ENCODE data around the gene SCAMP4. TPM values are rescaled to one million over a fixed set of nuclear protein-coding genes. Genes with fewer than 3 reads are reported as not detected.

Gene SCAMP4
- total and polyA plus RNA-seq, 7 experiments from 2014 or later, result 11.8 to 35.5 (median 19.7) TPM

DNA sequence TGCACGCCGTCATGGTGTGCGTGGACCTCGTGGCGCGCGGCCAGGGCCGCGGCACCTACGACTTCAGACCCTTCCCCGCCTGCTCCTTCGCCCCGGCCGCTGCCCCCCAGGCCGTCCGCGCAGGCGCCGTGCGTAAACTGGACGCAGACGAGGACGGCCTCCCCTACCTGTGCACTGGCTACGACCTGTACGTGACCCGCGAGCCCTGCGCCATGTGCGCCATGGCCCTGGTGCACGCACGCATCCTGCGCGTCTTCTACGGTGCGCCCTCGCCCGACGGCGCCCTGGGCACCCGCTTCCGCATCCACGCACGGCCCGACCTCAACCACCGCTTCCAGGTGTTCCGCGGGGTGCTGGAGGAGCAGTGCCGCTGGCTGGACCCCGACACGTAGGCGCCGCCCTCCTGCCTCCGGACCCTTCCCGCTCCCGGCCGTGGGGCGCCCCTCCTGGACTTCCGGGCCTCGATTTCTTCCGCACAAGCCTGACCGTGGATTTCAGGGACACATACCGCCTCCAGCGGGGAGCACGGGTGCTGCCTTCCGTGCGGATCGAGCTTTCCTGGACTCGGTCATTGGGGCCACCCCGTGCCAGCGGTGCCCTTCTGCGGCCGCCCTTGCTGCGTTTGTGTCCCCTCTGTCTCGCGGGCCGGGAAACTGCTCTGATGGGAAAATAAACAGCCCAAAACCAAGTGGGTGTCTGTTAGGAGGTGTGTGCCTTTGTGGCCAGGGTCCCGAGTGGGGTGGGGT, 7.7 kb downstream of the SCAMP4 start:
- Histone ChIP-seq H3K9me3 (ENCODE audit: control insufficient read depth in 2 of 3, low read length in 3 of 3) (no peaks in the 10 kb centered on the region), H3K4me3 (ENCODE audit: low read length) (no peak overlapping the region), H3K27me3 (ENCODE audit: control insufficient read depth in 2 of 2, insufficient read depth in 2 of 2, low read length in 2 of 2) (no peaks in the 10 kb centered on the region), H3K4me1 (ENCODE audit: control insufficient read depth in 2 of 2, insufficient read depth in 2 of 2, low read length in 2 of 2) (no peaks in the 10 kb centered on the region), H3K27ac (ENCODE audit: low read depth, low read length) (no peak overlapping the region), H3K36me3 (ENCODE audit: control insufficient read depth in 2 of 3, insufficient read depth in 3 of 3, low read length in 3 of 3) (peaks cover 0 to 29% (median 0%) of the 10 kb centered on the region in 3 experiments)
- intact Hi-C loops (cut with micrococcal nuclease), result no loop called here
- DNase-seq (no peak), ATAC-seq (no peak)
- peaks cover 0 to 4% (median 2%) of the 10 kb centered on the region in 5 donors for H3K36me3 Mint-ChIP-seq
- POLR2A ChIA-PET, result no interaction called here
- no peaks in the 10 kb centered on the region for H3K9me3 Mint-ChIP-seq
- H3K27me3 Mint-ChIP-seq, result no peaks in the 10 kb centered on the region
- peaks cover 6 to 21% (median 15%) of the 10 kb centered on the region in 7 donors for H3K4me1 Mint-ChIP-seq
- peak overlapping the region in 1 of 9 donors; percentile 26 for H3K27ac Mint-ChIP-seq
- no peak overlapping the region for H3K4me3 Mint-ChIP-seq
- CTCF ChIA-PET, result no interaction called here

DNA sequence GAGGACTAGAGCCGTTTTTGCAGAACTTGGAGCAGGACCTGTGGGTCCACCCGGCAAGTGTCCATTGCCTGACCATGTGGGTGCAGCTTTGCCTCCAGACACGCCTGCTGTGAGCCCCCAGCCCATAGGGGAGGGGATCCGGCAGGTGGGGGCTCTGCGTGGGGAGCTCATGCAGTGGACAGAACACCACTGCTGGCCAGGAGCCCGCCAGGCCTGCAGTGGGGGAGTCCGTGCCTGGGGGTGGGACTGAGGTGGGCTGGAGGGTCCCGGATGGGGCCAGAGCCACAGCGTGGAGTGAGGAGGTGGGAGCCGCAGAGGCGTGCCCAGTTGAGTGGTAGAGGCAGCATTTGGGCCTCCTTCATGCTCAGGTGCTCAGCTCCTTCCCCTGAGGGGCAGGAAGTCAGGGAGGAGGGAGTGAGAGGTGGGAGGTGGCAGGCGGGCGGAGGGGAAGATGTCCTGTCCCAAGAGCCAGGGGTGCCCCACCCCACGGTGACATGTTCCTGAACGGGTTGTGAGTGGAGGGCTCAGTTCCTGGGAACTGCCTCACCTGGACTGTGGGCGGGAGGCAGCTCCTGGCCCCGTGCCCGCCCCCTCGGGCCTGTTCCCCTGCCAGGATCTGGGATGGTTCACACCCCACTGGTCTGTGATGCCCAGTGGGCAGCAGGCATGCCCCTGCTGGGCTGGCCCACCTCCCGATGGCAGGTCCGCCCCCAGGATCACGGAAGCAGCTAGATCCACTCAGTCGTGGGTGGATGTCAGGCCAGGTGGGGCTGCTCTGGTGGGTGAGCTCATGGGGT, 8.8 kb downstream of the SCAMP4 start:
- Mint-ChIP-seq H3K27me3 (no peaks in the 10 kb centered on the region), H3K9me3 (no peaks in the 10 kb centered on the region), H3K36me3 (peaks cover 0 to 11% (median 2%) of the 10 kb centered on the region in 5 donors), H3K4me3 (no peak overlapping the region), H3K27ac (no peak overlapping the region), H3K4me1 (peaks cover 6 to 15% (median 10%) of the 10 kb centered on the region in 7 donors)
- ATAC-seq, result no peak
- ChIA-PET POLR2A (interaction anchor here (0.6 kb wide), 1 partner anchor 961 kb away, joined by 3 read pairs; no protein-coding TSS in a partner anchor), CTCF (no interaction called here)
- H3K9me3 ChIP-seq (ENCODE audit: control insufficient read depth in 2 of 3, low read length in 3 of 3), result no peaks in the 10 kb centered on the region
- DNase-seq, result no peak
- H3K4me1 ChIP-seq (ENCODE audit: control insufficient read depth in 2 of 2, insufficient read depth in 2 of 2, low read length in 2 of 2), result no peaks in the 10 kb centered on the region
- no peak overlapping the region for H3K27ac ChIP-seq (ENCODE audit: low read depth, low read length)
- no peak overlapping the region for H3K4me3 ChIP-seq (ENCODE audit: low read length)
- H3K27me3 ChIP-seq (ENCODE audit: control insufficient read depth in 2 of 2, insufficient read depth in 2 of 2, low read length in 2 of 2), result no peaks in the 10 kb centered on the region
- intact Hi-C loops (cut with micrococcal nuclease), result no loop called here
- peaks cover 0 to 37% (median 0%) of the 10 kb centered on the region in 3 experiments for H3K36me3 ChIP-seq (ENCODE audit: control insufficient read depth in 2 of 3, insufficient read depth in 3 of 3, low read length in 3 of 3)

DNA sequence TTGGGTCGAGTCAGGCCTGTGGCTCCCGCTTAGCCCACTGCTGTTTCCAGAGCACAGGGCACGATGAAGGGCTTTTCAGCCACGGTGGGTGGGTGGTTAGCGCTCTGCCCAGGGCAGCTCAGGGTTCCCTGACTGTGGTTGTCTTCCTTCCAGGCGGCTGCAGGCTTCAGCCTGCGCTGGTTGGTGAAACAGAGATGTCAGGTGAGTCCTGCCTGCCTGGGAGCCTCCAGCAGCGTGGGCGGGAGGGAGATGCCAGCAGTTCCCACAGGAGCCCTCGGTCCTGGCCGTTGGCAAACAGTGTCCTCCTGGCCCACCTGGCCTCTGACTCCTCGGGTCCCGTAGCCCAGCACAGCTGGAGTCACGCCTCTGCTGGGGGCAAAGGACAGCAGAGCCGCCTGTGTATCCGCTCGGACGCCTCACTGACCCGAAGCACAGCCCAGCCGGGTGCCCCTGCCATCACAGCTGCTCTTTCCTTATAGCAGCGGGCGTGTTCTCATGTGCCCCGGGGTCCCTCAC, 9.7 kb downstream of the SCAMP4 start:
- peaks cover 0 to 12% (median 2%) of the 10 kb centered on the region in 5 donors for H3K36me3 Mint-ChIP-seq
- Histone ChIP-seq H3K9me3 (ENCODE audit: control insufficient read depth in 2 of 3, low read length in 3 of 3) (no peaks in the 10 kb centered on the region), H3K4me1 (ENCODE audit: control insufficient read depth in 2 of 2, insufficient read depth in 2 of 2, low read length in 2 of 2) (no peaks in the 10 kb centered on the region), H3K4me3 (ENCODE audit: low read length) (no peak overlapping the region), H3K27ac (ENCODE audit: low read depth, low read length) (no peak overlapping the region), H3K27me3 (ENCODE audit: control insufficient read depth in 2 of 2, insufficient read depth in 2 of 2, low read length in 2 of 2) (no peaks in the 10 kb centered on the region), H3K36me3 (ENCODE audit: control insufficient read depth in 2 of 3, insufficient read depth in 3 of 3, low read length in 3 of 3) (peaks cover 0 to 39% (median 0%) of the 10 kb centered on the region in 3 experiments)
- H3K27ac Mint-ChIP-seq, result no peak overlapping the region
- no peaks in the 10 kb centered on the region for H3K9me3 Mint-ChIP-seq
- peaks cover 3 to 6% (median 5%) of the 10 kb centered on the region in 7 donors for H3K4me1 Mint-ChIP-seq
- H3K27me3 Mint-ChIP-seq, result no peaks in the 10 kb centered on the region
- ATAC-seq (no peak), DNase-seq (no peak)
- CTCF ChIA-PET, result no interaction called here
- H3K4me3 Mint-ChIP-seq, result no peak overlapping the region
- POLR2A ChIA-PET, result no interaction called here
- intact Hi-C loops (cut with micrococcal nuclease), result no loop called here

DNA sequence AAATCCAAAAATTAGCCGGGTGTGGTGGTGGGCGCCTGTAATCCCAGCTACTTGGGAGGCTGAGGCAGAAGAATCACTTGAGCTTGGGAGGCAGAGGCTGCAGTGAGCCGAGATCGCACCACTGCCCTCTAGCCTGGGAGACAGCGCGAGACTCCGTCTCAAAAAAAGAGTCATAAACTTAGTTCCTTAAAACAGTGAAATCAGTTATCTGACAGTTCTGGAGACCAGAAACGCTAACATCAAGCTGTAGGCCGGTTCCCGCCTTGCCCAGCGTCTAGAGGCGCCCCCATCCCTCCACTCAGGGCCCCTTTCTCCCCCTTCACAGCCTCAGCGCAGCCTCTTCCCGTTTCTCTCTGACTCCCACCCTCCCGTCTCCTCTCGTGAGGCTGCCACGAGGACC, 11.9 kb downstream of the SCAMP4 start:
- no peaks in the 10 kb centered on the region for H3K4me1 ChIP-seq (ENCODE audit: control insufficient read depth in 2 of 2, insufficient read depth in 2 of 2, low read length in 2 of 2)
- H3K27me3 ChIP-seq (ENCODE audit: control insufficient read depth in 2 of 2, insufficient read depth in 2 of 2, low read length in 2 of 2), result no peaks in the 10 kb centered on the region
- Mint-ChIP-seq H3K4me1 (peaks cover 0 to 6% (median 0%) of the 10 kb centered on the region in 7 donors), H3K27ac (peak overlapping the region in 1 of 9 donors; percentile 67), H3K27me3 (no peaks in the 10 kb centered on the region), H3K4me3 (no peak overlapping the region), H3K9me3 (no peaks in the 10 kb centered on the region), H3K36me3 (peaks cover 0 to 12% (median 0%) of the 10 kb centered on the region in 5 donors)
- intact Hi-C loops (cut with micrococcal nuclease), result no loop called here
- peaks cover 0 to 50% (median 0%) of the 10 kb centered on the region in 3 experiments for H3K36me3 ChIP-seq (ENCODE audit: control insufficient read depth in 2 of 3, insufficient read depth in 3 of 3, low read length in 3 of 3)
- DNase-seq (no peak), ATAC-seq (no peak)
- H3K9me3 ChIP-seq (ENCODE audit: control insufficient read depth in 2 of 3, low read length in 3 of 3), result no peaks in the 10 kb centered on the region
- CTCF ChIA-PET, result no interaction called here
- no peak overlapping the region for H3K4me3 ChIP-seq (ENCODE audit: low read length)
- no peak overlapping the region for H3K27ac ChIP-seq (ENCODE audit: low read depth, low read length)
- POLR2A ChIA-PET, result no interaction called here

DNA sequence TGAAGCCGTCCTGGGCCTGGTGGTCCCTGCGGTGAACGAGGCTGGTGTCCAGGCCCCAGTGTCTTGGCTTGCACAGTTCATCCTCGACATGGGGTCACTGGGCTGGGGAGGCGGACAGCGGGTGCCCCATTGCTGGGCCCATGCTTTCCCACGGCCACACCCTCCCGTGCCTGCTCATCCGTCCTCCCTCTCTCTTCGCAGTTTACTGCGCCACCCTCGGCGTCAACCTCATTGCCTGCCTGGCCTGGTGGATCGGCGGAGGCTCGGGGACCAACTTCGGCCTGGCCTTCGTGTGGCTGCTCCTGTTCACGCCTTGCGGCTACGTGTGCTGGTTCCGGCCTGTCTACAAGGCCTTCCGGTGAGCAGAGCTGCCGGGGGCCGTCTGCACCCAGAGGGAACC, 12.7 kb downstream of the SCAMP4 start:
- no peaks in the 10 kb centered on the region for H3K4me1 ChIP-seq (ENCODE audit: control insufficient read depth in 2 of 2, insufficient read depth in 2 of 2, low read length in 2 of 2)
- H3K4me3 ChIP-seq (ENCODE audit: low read length), result no peak overlapping the region
- H3K36me3 ChIP-seq (ENCODE audit: control insufficient read depth in 2 of 3, insufficient read depth in 3 of 3, low read length in 3 of 3), result peaks cover 0 to 50% (median 0%) of the 10 kb centered on the region in 3 experiments
- no peaks in the 10 kb centered on the region for H3K27me3 ChIP-seq (ENCODE audit: control insufficient read depth in 2 of 2, insufficient read depth in 2 of 2, low read length in 2 of 2)
- POLR2A ChIA-PET, result no interaction called here
- CTCF ChIA-PET, result no interaction called here
- no peak overlapping the region for H3K4me3 Mint-ChIP-seq
- no peak for ATAC-seq
- no peaks in the 10 kb centered on the region for H3K9me3 Mint-ChIP-seq
- intact Hi-C loops (cut with micrococcal nuclease), result no loop called here
- H3K27me3 Mint-ChIP-seq, result no peaks in the 10 kb centered on the region
- H3K9me3 ChIP-seq (ENCODE audit: control insufficient read depth in 2 of 3, low read length in 3 of 3), result no peaks in the 10 kb centered on the region
- DNase-seq, result no peak
- H3K4me1 Mint-ChIP-seq, result peaks cover 0 to 7% (median 0%) of the 10 kb centered on the region in 7 donors
- peaks cover 0 to 13% (median 0%) of the 10 kb centered on the region in 5 donors for H3K36me3 Mint-ChIP-seq
- H3K27ac Mint-ChIP-seq, result no peak overlapping the region
- no peak overlapping the region for H3K27ac ChIP-seq (ENCODE audit: low read depth, low read length)

DNA sequence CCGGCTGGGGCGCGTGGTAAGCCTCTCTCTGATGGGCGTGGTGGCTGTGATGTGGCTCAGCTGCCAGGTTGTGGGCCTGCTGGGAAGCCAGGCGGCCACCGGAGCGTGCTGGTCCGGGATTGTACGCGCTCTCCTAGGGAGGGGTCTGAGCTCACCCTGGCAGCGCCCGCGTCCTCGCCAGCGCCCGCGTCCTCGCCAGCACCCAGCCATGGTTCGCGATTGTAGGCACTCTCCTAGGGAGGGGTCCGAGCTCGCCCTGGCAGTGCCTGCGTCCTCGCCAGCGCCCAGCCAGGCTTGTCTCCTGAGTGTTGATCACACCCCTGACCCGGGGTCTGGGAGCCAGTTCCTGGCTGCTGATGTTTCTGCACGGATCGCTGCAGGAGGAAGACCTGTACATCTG, 13.8 kb downstream of the SCAMP4 start:
- H3K4me3 ChIP-seq (ENCODE audit: low read length), result no peak overlapping the region
- intact Hi-C loops (cut with micrococcal nuclease), result no loop called here
- no peak overlapping the region for H3K27ac Mint-ChIP-seq
- H3K4me3 Mint-ChIP-seq, result no peak overlapping the region
- no peaks in the 10 kb centered on the region for H3K4me1 ChIP-seq (ENCODE audit: control insufficient read depth in 2 of 2, insufficient read depth in 2 of 2, low read length in 2 of 2)
- peaks cover 0 to 12% (median 0%) of the 10 kb centered on the region in 5 donors for H3K36me3 Mint-ChIP-seq
- DNase-seq, result no peak
- CTCF ChIA-PET, result interaction anchor here (0.6 kb wide), 1 partner anchor 32 kb away, joined by 4 read pairs; no protein-coding TSS in a partner anchor
- no peaks in the 10 kb centered on the region for H3K27me3 Mint-ChIP-seq
- POLR2A ChIA-PET, result interaction anchor here (0.6 to 0.7 kb wide), 3 partner anchors 10 to 176 kb away, joined by 3 to 8 read pairs (median 5); no protein-coding TSS in a partner anchor
- no peak overlapping the region for H3K27ac ChIP-seq (ENCODE audit: low read depth, low read length)
- ATAC-seq, result no peak
- no peaks in the 10 kb centered on the region for H3K27me3 ChIP-seq (ENCODE audit: control insufficient read depth in 2 of 2, insufficient read depth in 2 of 2, low read length in 2 of 2)
- H3K9me3 ChIP-seq (ENCODE audit: control insufficient read depth in 2 of 3, low read length in 3 of 3), result no peaks in the 10 kb centered on the region
- H3K9me3 Mint-ChIP-seq, result no peaks in the 10 kb centered on the region
- peaks cover 0 to 45% (median 0%) of the 10 kb centered on the region in 3 experiments for H3K36me3 ChIP-seq (ENCODE audit: control insufficient read depth in 2 of 3, insufficient read depth in 3 of 3, low read length in 3 of 3)
- peaks cover 0 to 11% (median 0%) of the 10 kb centered on the region in 7 donors for H3K4me1 Mint-ChIP-seq
